MM.1S (cell line): ENCODE data around the gene SH3TC1.

ENCODE experiments used
- DNase-seq: peaks from one replicate; pipeline ENCODE4 v3.0.0-alpha.2; 2015
- H2AFZ ChIP-seq: fragments of 300-600 bp; sonication (generic); 2 replicates; pipeline ENCODE4 v1.6.0; 2016; ENCODE audit warnings: antibody characterized with exemption, low read length
- H3F3A ChIP-seq: fragments of 300-600 bp; sonication (generic); 2 replicates; pipeline ENCODE4 v1.6.1; 2016; ENCODE audit warnings: mild to moderate bottlenecking, antibody characterized with exemption, low read length, moderate library complexity, mixed read lengths; ENCODE audit not compliant: insufficient read depth
- H3K27ac ChIP-seq: fragments of 300-600 bp; sonication (generic); 2 replicates; pipeline ENCODE4 v1.5.1; 2016; ENCODE audit warnings: mild to moderate bottlenecking, low read length
- H3K27me3 ChIP-seq: fragments of 300-600 bp; sonication (generic); replicated peaks from 2 replicates; pipeline ENCODE4 v1.6.0; 2016; ENCODE audit warnings: low read length; ENCODE audit not compliant: insufficient read depth
- H3K36me3 ChIP-seq: fragments of 300-600 bp; sonication (generic); replicated peaks from 2 replicates; pipeline ENCODE4 v1.6.1; 2016; ENCODE audit warnings: mild to moderate bottlenecking, low read length, mixed read lengths; ENCODE audit not compliant: insufficient read depth
- H3K4me1 ChIP-seq: fragments of 300-600 bp; sonication (generic); 2 replicates; pipeline ENCODE4 v1.6.1; 2016; ENCODE audit warnings: low read length, mixed read lengths
- H3K4me2 ChIP-seq: fragments of 300-600 bp; sonication (generic); 2 replicates; pipeline ENCODE4 v1.6.0; 2016; ENCODE audit warnings: low read depth, low read length
- H3K4me3 ChIP-seq: fragments of 300-600 bp; sonication (generic); 2 replicates; pipeline ENCODE4 v1.5.1; 2016; ENCODE audit warnings: low read length, mixed read lengths
- H3K79me2 ChIP-seq: fragments of 300-600 bp; sonication (generic); 2 replicates; pipeline ENCODE4 v1.6.1; 2016; ENCODE audit warnings: mixed run types, low read length, mixed read lengths
- H3K9ac ChIP-seq: fragments of 300-600 bp; sonication (generic); 2 replicates; pipeline ENCODE4 v1.6.1; 2016; ENCODE audit warnings: low read length, mixed read lengths
- H3K9me2 ChIP-seq: fragments of 300-600 bp; sonication (generic); replicated peaks from 2 replicates; pipeline ENCODE4 v1.6.1; 2016; ENCODE audit warnings: mild to moderate bottlenecking, low read length, mixed read lengths; ENCODE audit not compliant: insufficient read depth
- H3K9me3 ChIP-seq: fragments of 300-600 bp; sonication (generic); replicated peaks from 2 replicates; pipeline ENCODE4 v1.6.1; 2016; ENCODE audit warnings: mild to moderate bottlenecking, low read length, mixed read lengths; ENCODE audit not compliant: insufficient read depth
- H4K20me1 ChIP-seq: fragments of 300-600 bp; sonication (generic); 2 replicates; pipeline ENCODE4 v1.6.1; 2016; ENCODE audit warnings: mild to moderate bottlenecking, low read length, moderate library complexity, mixed read lengths; ENCODE audit not compliant: insufficient read depth
- EZH2 ChIP-seq: fragments of 300-600 bp; sonication (generic); optimal IDR thresholded peaks from 2 replicates; pipeline ENCODE3; 2017; ENCODE audit warnings: low read depth, mild to moderate bottlenecking, antibody characterized with exemption, low read length, mixed read lengths
- EZH2phosphoT487 ChIP-seq: fragments of 300-600 bp; sonication (generic); IDR thresholded peaks from 2 replicates; pipeline ENCODE4 v1.6.1; 2018; ENCODE audit warnings: antibody characterized with exemption, low read length
- TF ChIP-seq, protein P1 (sequence below): fragments of 300-600 bp; sonication (generic); IDR thresholded peaks from 2 replicates; pipeline ENCODE4 v1.5.1; 2016; ENCODE audit warnings: antibody characterized with exemption, low read length, mixed read lengths

The SH3TC1 gene

GRCh38 chr4:8274765-8275547 lies 75.9 kb downstream of the SH3TC1 start:
- H3K27me3 ChIP-seq, result peaks cover 98% of the 10 kb centered on the region
- H3K36me3 ChIP-seq, result no peaks in the 10 kb centered on the region
- no peaks in the 10 kb centered on the region for H4K20me1 ChIP-seq
- DNase-seq, result no peak
- H3K9me2 ChIP-seq, result no peaks in the 10 kb centered on the region
- no peak overlapping the region for H3K4me3 ChIP-seq
- H3K4me2 ChIP-seq, result no peak overlapping the region
- H3K9ac ChIP-seq, result no peak overlapping the region
- H3F3A ChIP-seq, result no peaks in the 10 kb centered on the region
- no peak overlapping the region for H2AFZ ChIP-seq
- H3K27ac ChIP-seq, result no peak overlapping the region
- H3K9me3 ChIP-seq, result no peaks in the 10 kb centered on the region
- no peaks in the 10 kb centered on the region for H3K4me1 ChIP-seq
- no peak for TF ChIP-seq EZH2phosphoT487
- TF ChIP-seq, protein P1, sequence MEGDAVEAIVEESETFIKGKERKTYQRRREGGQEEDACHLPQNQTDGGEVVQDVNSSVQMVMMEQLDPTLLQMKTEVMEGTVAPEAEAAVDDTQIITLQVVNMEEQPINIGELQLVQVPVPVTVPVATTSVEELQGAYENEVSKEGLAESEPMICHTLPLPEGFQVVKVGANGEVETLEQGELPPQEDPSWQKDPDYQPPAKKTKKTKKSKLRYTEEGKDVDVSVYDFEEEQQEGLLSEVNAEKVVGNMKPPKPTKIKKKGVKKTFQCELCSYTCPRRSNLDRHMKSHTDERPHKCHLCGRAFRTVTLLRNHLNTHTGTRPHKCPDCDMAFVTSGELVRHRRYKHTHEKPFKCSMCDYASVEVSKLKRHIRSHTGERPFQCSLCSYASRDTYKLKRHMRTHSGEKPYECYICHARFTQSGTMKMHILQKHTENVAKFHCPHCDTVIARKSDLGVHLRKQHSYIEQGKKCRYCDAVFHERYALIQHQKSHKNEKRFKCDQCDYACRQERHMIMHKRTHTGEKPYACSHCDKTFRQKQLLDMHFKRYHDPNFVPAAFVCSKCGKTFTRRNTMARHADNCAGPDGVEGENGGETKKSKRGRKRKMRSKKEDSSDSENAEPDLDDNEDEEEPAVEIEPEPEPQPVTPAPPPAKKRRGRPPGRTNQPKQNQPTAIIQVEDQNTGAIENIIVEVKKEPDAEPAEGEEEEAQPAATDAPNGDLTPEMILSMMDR, result no peak
- no peak for TF ChIP-seq EZH2
- H3K79me2 ChIP-seq, result no peaks in the 10 kb centered on the region

DNA sequence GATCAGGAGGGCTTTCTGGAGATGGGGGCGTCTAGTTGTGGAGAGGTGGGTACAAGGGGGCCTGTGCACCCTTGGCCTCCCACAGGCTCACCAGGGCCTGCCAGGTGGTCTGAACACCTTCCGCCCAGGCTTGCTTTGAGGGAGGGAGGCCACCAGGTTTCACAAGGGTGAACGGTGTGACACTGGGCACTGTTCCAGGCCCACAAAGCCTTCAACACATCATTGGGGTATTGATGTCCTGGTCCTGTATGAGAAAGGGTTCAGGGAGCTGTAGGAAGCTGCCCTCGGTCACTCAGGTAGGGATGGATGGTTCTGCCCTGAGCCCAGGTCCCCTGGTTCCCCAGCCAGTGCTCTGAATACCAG lies 76.4 kb downstream of the SH3TC1 start:
- Histone ChIP-seq H4K20me1 (no peaks in the 10 kb centered on the region), H3F3A (no peaks in the 10 kb centered on the region), H3K27ac (no peak overlapping the region), H3K27me3 (peaks cover 98% of the 10 kb centered on the region), H3K4me3 (no peak overlapping the region), H3K36me3 (no peaks in the 10 kb centered on the region), H3K9me2 (no peaks in the 10 kb centered on the region), H3K9me3 (no peaks in the 10 kb centered on the region), H3K4me2 (no peak overlapping the region), H2AFZ (no peak overlapping the region), H3K9ac (no peak overlapping the region), H3K4me1 (no peaks in the 10 kb centered on the region), H3K79me2 (no peaks in the 10 kb centered on the region)
- DNase-seq, result no peak
- TF ChIP-seq, protein P1, result no peak
- TF ChIP-seq EZH2phosphoT487, result no peak
- no peak for TF ChIP-seq EZH2

GRCh38 chr4:8276358-8277240 lies 77.5 kb downstream of the SH3TC1 start:
- Histone ChIP-seq H2AFZ (no peak overlapping the region), H3K27me3 (peaks cover 98% of the 10 kb centered on the region), H3K27ac (no peak overlapping the region), H3K9me3 (no peaks in the 10 kb centered on the region), H3F3A (no peaks in the 10 kb centered on the region), H3K79me2 (no peaks in the 10 kb centered on the region), H3K9me2 (no peaks in the 10 kb centered on the region), H3K4me3 (no peak overlapping the region), H4K20me1 (no peaks in the 10 kb centered on the region), H3K4me1 (no peaks in the 10 kb centered on the region), H3K9ac (no peak overlapping the region), H3K4me2 (no peak overlapping the region), H3K36me3 (no peaks in the 10 kb centered on the region)
- TF ChIP-seq, protein P1, result no peak
- no peak for TF ChIP-seq EZH2phosphoT487
- no peak for TF ChIP-seq EZH2
- DNase-seq, result no peak
